ENCODE measurements around the gene PKD2.

The PKD2 gene

DNA sequence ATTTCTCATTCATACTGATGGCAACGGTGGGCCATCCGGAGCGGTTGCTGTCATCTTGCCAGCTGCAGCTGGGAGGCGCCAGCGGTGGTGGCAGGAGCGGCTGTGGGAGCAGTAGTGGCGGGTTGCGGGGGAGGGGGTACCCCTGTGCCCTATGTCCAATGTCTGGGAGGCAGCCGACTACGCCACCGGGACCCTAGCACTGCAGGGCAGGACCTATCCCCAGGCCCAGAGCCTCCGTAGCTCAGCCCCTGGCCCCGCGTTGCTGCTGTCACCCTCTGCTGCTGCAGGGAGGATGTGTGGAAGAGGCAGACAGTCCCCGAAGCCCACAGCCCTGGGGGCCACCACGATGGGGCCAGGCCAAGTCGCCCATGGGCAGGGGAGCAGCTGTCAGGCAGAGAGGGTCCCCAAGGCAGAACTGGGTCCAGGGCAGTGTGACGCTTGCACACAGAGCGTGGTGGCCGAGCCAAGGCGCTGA, 41.9 kb upstream of the PKD2 start:
- DNase-seq = no peak
- Histone ChIP-seq H4K20me1 (ENCODE audit: insufficient read depth, low read length) (no peaks in the 10 kb centered on the region), H3F3A (ENCODE audit: insufficient read depth, low read length) (no peaks in the 10 kb centered on the region), H3K36me3 (replicated peaks; ENCODE audit: insufficient read depth, low read length) (no peaks in the 10 kb centered on the region), H3K27me3 (replicated peaks; ENCODE audit: insufficient read depth, low read length) (no peaks in the 10 kb centered on the region), H3K4me2 (ENCODE audit: low read depth, low read length) (no peak overlapping the region), H3K27ac (ENCODE audit: low read length) (no peak overlapping the region), H3K79me2 (ENCODE audit: low read length) (no peaks in the 10 kb centered on the region), H3K4me1 (ENCODE audit: low read length) (no peaks in the 10 kb centered on the region), H3K9me2 (replicated peaks; ENCODE audit: insufficient read depth, low read length) (no peaks in the 10 kb centered on the region), H3K9ac (ENCODE audit: low read length) (no peak overlapping the region), H2AFZ (ENCODE audit: low read length) (no peak overlapping the region), H3K9me3 (replicated peaks; ENCODE audit: insufficient read depth, low read length) (no peaks in the 10 kb centered on the region), H3K4me3 (ENCODE audit: low read length) (no peak overlapping the region)
- no peak for TF ChIP-seq EZH2phosphoT487 (IDR thresholded peaks at IDR 0.05; ENCODE audit: low read length)
- TF ChIP-seq, protein P1, sequence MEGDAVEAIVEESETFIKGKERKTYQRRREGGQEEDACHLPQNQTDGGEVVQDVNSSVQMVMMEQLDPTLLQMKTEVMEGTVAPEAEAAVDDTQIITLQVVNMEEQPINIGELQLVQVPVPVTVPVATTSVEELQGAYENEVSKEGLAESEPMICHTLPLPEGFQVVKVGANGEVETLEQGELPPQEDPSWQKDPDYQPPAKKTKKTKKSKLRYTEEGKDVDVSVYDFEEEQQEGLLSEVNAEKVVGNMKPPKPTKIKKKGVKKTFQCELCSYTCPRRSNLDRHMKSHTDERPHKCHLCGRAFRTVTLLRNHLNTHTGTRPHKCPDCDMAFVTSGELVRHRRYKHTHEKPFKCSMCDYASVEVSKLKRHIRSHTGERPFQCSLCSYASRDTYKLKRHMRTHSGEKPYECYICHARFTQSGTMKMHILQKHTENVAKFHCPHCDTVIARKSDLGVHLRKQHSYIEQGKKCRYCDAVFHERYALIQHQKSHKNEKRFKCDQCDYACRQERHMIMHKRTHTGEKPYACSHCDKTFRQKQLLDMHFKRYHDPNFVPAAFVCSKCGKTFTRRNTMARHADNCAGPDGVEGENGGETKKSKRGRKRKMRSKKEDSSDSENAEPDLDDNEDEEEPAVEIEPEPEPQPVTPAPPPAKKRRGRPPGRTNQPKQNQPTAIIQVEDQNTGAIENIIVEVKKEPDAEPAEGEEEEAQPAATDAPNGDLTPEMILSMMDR (IDR thresholded peaks at IDR 0.05; ENCODE audit: low read length) = no peak
- no peak for TF ChIP-seq EZH2 (optimal IDR thresholded peaks at IDR 0.05; ENCODE audit: low read depth, low read length)

- Histone ChIP-seq H3K27me3 (replicated peaks; ENCODE audit: insufficient read depth, low read length) (no peaks in the 10 kb centered on the region), H3K9ac (ENCODE audit: low read length) (no peak overlapping the region), H3K4me3 (ENCODE audit: low read length) (no peak overlapping the region)
These were observed 41.3 kb upstream of the PKD2 start for GRCh38 chr4:87966095-87966496.

GRCh38 chr4:87967193-87967592, 40.2 kb upstream of the PKD2 start:
- Histone ChIP-seq H3K9me2 (replicated peaks; ENCODE audit: insufficient read depth, low read length) (no peaks in the 10 kb centered on the region), H3K4me2 (ENCODE audit: low read depth, low read length) (no peak overlapping the region), H3K9ac (ENCODE audit: low read length) (no peak overlapping the region), H3F3A (ENCODE audit: insufficient read depth, low read length) (no peaks in the 10 kb centered on the region), H3K79me2 (ENCODE audit: low read length) (no peaks in the 10 kb centered on the region), H3K4me3 (ENCODE audit: low read length) (no peak overlapping the region), H2AFZ (ENCODE audit: low read length) (no peak overlapping the region), H3K4me1 (ENCODE audit: low read length) (no peaks in the 10 kb centered on the region), H4K20me1 (ENCODE audit: insufficient read depth, low read length) (no peaks in the 10 kb centered on the region), H3K27ac (ENCODE audit: low read length) (no peak overlapping the region), H3K9me3 (replicated peaks; ENCODE audit: insufficient read depth, low read length) (no peaks in the 10 kb centered on the region), H3K27me3 (replicated peaks; ENCODE audit: insufficient read depth, low read length) (no peaks in the 10 kb centered on the region), H3K36me3 (replicated peaks; ENCODE audit: insufficient read depth, low read length) (no peaks in the 10 kb centered on the region)
- DNase-seq = no peak
- TF ChIP-seq, protein P1 (IDR thresholded peaks at IDR 0.05; ENCODE audit: low read length) = no peak
- no peak for TF ChIP-seq EZH2phosphoT487 (IDR thresholded peaks at IDR 0.05; ENCODE audit: low read length)
- TF ChIP-seq EZH2 (optimal IDR thresholded peaks at IDR 0.05; ENCODE audit: low read depth, low read length) = no peak

More at GRCh38 chr4:87966095-87966496, 41.3 kb upstream of the PKD2 start:
- TF ChIP-seq EZH2phosphoT487 (IDR thresholded peaks at IDR 0.05; ENCODE audit: low read length) = no peak
- TF ChIP-seq, protein P1 (IDR thresholded peaks at IDR 0.05; ENCODE audit: low read length) = no peak
- no peak for TF ChIP-seq EZH2 (optimal IDR thresholded peaks at IDR 0.05; ENCODE audit: low read depth, low read length)
- Histone ChIP-seq H3K4me1 (ENCODE audit: low read length) (no peaks in the 10 kb centered on the region), H3K4me2 (ENCODE audit: low read depth, low read length) (no peak overlapping the region), H3K36me3 (replicated peaks; ENCODE audit: insufficient read depth, low read length) (no peaks in the 10 kb centered on the region), H3K27ac (ENCODE audit: low read length) (no peak overlapping the region), H3F3A (ENCODE audit: insufficient read depth, low read length) (no peaks in the 10 kb centered on the region), H2AFZ (ENCODE audit: low read length) (no peak overlapping the region), H4K20me1 (ENCODE audit: insufficient read depth, low read length) (no peaks in the 10 kb centered on the region), H3K79me2 (ENCODE audit: low read length) (no peaks in the 10 kb centered on the region), H3K9me3 (replicated peaks; ENCODE audit: insufficient read depth, low read length) (no peaks in the 10 kb centered on the region), H3K9me2 (replicated peaks; ENCODE audit: insufficient read depth, low read length) (no peaks in the 10 kb centered on the region)
- no peak for DNase-seq

All from MM.1S (cell line).